ENCODE results near the gene UBAC2.

Gene UBAC2

GRCh38 chr13:99275093-99275469 lies 74.4 kb downstream of the UBAC2 start:
- DNase-seq, result no peak

GRCh38 chr13:99276706-99277105 lies 76.1 kb downstream of the UBAC2 start:
- no peak for DNase-seq

- DNase-seq, result no peak
These were observed 77.0 kb downstream of the UBAC2 start for GRCh38 chr13:99277629-99278028.

- DNase-seq, result no peak
These were observed 77.5 kb downstream of the UBAC2 start for GRCh38 chr13:99278200-99278599.

- DNase-seq, result no peak
These were observed 78.2 kb downstream of the UBAC2 start for GRCh38 chr13:99278843-99279242.

GRCh38 chr13:99279637-99280036 lies 79.0 kb downstream of the UBAC2 start:
- DNase-seq, result no peak

GRCh38 chr13:99280166-99280565 lies 79.5 kb downstream of the UBAC2 start:
- DNase-seq, result no peak

GRCh38 chr13:99281811-99282263 lies 81.2 kb downstream of the UBAC2 start:
- DNase-seq, result no peak

- no peak for DNase-seq
These were observed 81.9 kb downstream of the UBAC2 start for GRCh38 chr13:99282264-99283231.

GRCh38 chr13:99285432-99286182 lies 85.0 kb downstream of the UBAC2 start:
- DNase-seq, result no peak

- DNase-seq, result no peak
These were observed 86.9 kb downstream of the UBAC2 start for GRCh38 chr13:99287551-99287950.

GRCh38 chr13:99288089-99288488 lies 87.4 kb downstream of the UBAC2 start:
- DNase-seq, result no peak

- DNase-seq, result no peak
These were observed 88.6 kb downstream of the UBAC2 start for GRCh38 chr13:99289271-99289670.

- no peak for DNase-seq
These were observed 89.2 kb downstream of the UBAC2 start for GRCh38 chr13:99289674-99290337.

- no peak for DNase-seq
These were observed 90.2 kb downstream of the UBAC2 start for GRCh38 chr13:99290894-99291293.

GRCh38 chr13:99293178-99293577 lies 92.5 kb downstream of the UBAC2 start:
- no peak for DNase-seq

GRCh38 chr13:99294198-99294597 lies 93.5 kb downstream of the UBAC2 start:
- no peak for DNase-seq

- no peak for DNase-seq
These were observed 94.3 kb downstream of the UBAC2 start for GRCh38 chr13:99294958-99295357.

- no peak for DNase-seq
These were observed 95.0 kb downstream of the UBAC2 start for GRCh38 chr13:99295488-99296252.

GRCh38 chr13:99296398-99296797 lies 95.7 kb downstream of the UBAC2 start:
- no peak for DNase-seq

- no peak for DNase-seq
These were observed 96.7 kb downstream of the UBAC2 start for GRCh38 chr13:99297331-99297730.

GRCh38 chr13:99298056-99298455 lies 97.4 kb downstream of the UBAC2 start:
- DNase-seq, result no peak

Data from DMS 273 treated with DMSO at 0.1 percent for 48 hours (cell line).